Adipocyte (in vitro differentiated cells): ENCODE results near the gene SRSF11.
A peak's percentile ranks its signal among the peaks of the same experiment; 100 is the strongest.
"Not testable (repeated sequence)": the region's sequence is repeated elsewhere in the genome, so short reads cannot be mapped to it uniquely, and the experiment has no call there.

Experiments used
- DNase-seq: peaks from one replicate; pipeline ENCODE4 v3.0.0-alpha.2; 2015; ENCODE audit warnings: low read depth
- H3K27me3 ChIP-seq: replicated peaks from 2 replicates; pipeline ENCODE4 v1.7.0; 2013; ENCODE audit warnings: mild to moderate bottlenecking, low read length, moderate library complexity; ENCODE audit not compliant: control insufficient read depth, insufficient read depth
- H3K36me3 ChIP-seq: 2 replicates; pipeline ENCODE4 v1.7.0; 2013; ENCODE audit warnings: low read length, mild to moderate bottlenecking, moderate library complexity; ENCODE audit not compliant: control insufficient read depth, insufficient read depth, severe bottlenecking
- H3K4me1 ChIP-seq: 2 replicates; pipeline ENCODE4 v1.7.0; 2013; ENCODE audit warnings: mild to moderate bottlenecking, low read length, moderate library complexity; ENCODE audit not compliant: control insufficient read depth, insufficient read depth
- H3K4me3 ChIP-seq: 2 replicates; pipeline ENCODE4 v1.7.0; 2013; ENCODE audit warnings: mild to moderate bottlenecking, low read length, moderate library complexity
- H3K9ac ChIP-seq: 2 replicates; pipeline ENCODE4 v1.7.0; 2013; ENCODE audit warnings: mild to moderate bottlenecking, low read length, moderate library complexity
- H3K9me3 ChIP-seq: 2 replicates; pipeline ENCODE4 v1.7.0; 2013; ENCODE audit warnings: mild to moderate bottlenecking, low read length, moderate library complexity; ENCODE audit not compliant: control insufficient read depth

Gene SRSF11, protein sequence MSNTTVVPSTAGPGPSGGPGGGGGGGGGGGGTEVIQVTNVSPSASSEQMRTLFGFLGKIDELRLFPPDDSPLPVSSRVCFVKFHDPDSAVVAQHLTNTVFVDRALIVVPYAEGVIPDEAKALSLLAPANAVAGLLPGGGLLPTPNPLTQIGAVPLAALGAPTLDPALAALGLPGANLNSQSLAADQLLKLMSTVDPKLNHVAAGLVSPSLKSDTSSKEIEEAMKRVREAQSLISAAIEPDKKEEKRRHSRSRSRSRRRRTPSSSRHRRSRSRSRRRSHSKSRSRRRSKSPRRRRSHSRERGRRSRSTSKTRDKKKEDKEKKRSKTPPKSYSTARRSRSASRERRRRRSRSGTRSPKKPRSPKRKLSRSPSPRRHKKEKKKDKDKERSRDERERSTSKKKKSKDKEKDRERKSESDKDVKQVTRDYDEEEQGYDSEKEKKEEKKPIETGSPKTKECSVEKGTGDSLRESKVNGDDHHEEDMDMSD

DNA sequence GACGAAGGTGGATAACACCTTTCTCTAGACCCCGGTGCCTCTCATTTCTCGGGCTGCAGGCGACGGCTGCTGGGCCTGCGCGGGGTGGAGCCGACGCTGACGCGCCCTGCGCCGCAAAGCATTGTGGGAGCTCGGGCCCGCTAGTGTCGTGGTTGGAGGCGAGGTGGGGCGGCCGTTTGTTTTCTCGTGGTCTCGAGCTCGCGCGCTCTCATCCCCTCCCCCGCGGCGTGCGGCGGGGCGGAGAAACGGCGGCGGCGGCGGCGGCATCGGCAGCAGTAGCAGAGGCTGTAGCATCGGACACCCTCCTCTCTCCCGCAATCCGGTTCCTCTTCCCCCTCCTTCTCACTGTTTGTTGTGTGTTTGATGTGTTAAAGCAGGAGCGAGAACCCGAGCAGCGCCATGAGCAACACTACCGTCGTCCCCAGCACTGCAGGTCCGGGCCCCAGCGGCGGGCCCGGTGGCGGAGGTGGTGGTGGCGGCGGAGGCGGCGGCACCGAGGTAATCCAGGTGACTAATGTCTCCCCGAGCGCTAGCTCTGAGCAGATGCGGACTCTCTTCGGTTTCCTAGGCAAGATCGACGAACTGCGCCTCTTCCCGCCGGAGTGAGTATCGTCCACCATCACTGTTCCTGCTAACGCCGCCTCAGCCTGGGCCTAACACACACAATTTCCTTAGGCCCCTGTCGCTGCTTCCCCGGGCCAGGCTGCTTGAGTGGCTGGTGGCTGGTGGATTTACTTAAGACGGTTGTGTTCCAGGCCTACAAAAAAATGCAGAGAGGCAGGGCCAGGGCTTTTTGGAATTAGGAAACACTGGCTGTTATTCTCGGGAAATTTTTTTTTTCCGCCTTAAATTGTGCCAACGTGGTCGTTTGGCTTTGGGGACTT lies at the start of gene SRSF11:
Gene SRSF11, plus strand, starts transcription at position 143 of the 884 bp plus-strand sequence. Its CDS starts 257 bp downstream, at position 400.
- H3K36me3 ChIP-seq, result peaks cover 30% of the 10 kb centered on the region
- DNase-seq, result peak; percentile 99
- H3K9me3 ChIP-seq, result no peaks in the 10 kb centered on the region
- H3K27me3 ChIP-seq, result no peaks in the 10 kb centered on the region
- H3K4me1 ChIP-seq, result peaks cover 34% of the 10 kb centered on the region
- H3K4me3 ChIP-seq, result peak within 1 kb of the TSS; percentile 88
- peak within 1 kb of the TSS; percentile 95 for H3K9ac ChIP-seq

DNA sequence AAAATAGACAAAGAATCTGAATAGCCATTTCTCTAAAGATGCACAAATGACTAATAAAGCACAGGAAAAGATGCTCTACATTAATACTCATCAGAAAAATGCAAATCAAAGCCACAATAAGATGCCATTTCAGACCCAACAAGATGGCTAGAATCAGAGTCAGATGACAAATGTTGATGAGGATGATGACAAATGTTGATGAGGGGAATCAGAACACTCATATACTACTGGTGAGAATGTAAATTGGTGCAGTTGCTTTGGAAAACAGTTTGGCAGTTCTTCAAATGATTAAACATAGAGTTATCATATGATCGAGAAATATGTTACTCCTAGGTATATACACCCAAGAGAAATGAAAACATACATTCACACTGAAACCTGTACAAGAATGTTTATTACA lies 49.7 kb upstream of the SRSF11 start:
- H3K4me3 ChIP-seq, result no peak overlapping the region
- H3K9me3 ChIP-seq, result no peaks in the 10 kb centered on the region
- no peak overlapping the region for H3K9ac ChIP-seq
- no peaks in the 10 kb centered on the region for H3K27me3 ChIP-seq
- H3K36me3 ChIP-seq, result peaks cover 8% of the 10 kb centered on the region
- DNase-seq, result no peak
- no peaks in the 10 kb centered on the region for H3K4me1 ChIP-seq

- DNase-seq, H3K4me1 ChIP-seq, H3K9me3 ChIP-seq, H3K27me3 ChIP-seq, H3K9ac ChIP-seq, H3K4me3 ChIP-seq: not testable (repeated sequence)
- H3K36me3 ChIP-seq, result peaks cover 13% of the 10 kb centered on the region
These were observed 36.0 kb upstream of the SRSF11 start for GRCh38 chr1:70185181-70185580.

DNA sequence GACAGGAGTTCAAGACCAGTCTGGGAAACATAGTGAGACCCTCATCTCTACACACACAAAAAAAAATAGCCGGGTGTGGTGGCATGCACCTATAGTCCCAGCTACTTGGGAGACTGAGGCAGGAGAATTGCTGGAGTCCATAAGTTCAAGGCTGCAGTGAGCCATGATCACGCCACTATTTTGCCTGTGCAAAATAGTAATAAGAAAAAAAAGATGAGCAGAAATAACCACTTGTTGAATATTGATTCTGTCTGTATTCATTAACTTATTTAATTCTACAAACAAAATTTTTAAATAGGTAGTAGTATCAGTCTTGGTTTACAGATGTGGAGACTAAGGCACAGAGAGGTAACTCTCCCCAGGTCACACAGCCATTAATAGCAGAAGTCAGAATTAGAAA lies 32.7 kb upstream of the SRSF11 start:
- no peak for DNase-seq
- Histone ChIP-seq H3K4me1 (no peaks in the 10 kb centered on the region), H3K9ac (no peak overlapping the region), H3K9me3 (no peaks in the 10 kb centered on the region), H3K36me3 (peaks cover 4% of the 10 kb centered on the region), H3K4me3 (no peak overlapping the region), H3K27me3 (no peaks in the 10 kb centered on the region)

- H3K4me1 ChIP-seq, result no peaks in the 10 kb centered on the region
- H3K9ac ChIP-seq, result no peak overlapping the region
- H3K9me3 ChIP-seq, result no peaks in the 10 kb centered on the region
- no peak overlapping the region for H3K4me3 ChIP-seq
- H3K36me3 ChIP-seq, result peaks cover 4% of the 10 kb centered on the region
- no peaks in the 10 kb centered on the region for H3K27me3 ChIP-seq
- no peak for DNase-seq
These were observed 31.0 kb upstream of the SRSF11 start for GRCh38 chr1:70190180-70190579.

DNA sequence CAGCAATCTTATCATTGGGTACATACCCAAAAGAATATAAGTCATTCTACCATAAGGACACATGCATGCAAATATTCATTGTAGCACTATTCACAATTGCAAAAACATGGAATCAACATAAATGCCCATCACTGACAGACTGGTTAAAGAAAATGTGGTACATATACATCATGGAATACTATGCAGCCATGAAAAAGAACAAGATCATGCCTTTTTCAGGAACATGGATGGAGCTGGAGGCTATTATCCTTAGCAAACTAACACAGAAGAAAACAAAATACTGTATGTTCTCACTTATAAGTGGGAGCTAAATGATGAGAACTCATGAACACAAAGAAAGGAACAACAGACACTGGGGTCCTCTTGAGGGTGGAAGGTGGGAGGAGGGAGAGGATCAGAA lies 28.7 kb upstream of the SRSF11 start:
- H3K9me3 ChIP-seq, H3K4me1 ChIP-seq: not testable (repeated sequence)

DNA sequence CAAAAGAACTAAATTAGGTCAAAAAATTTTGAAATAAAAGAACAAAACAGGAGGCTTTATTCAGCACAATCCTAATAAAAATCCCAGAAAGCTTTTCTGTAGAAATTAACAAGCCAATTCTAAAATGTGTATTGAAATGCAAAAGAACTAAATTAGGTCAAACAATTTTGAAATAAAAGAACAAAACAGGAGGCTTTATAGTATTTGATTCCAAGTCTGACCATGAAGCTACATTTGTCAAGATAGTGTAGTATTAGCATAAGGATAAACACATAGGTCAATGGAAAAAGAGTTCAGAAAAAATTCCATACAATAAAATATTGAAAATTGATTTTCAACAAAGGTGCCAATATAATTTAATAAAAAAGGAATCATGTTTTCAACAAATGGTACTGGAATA lies 26.6 kb upstream of the SRSF11 start:
- Histone ChIP-seq H3K27me3 (no peaks in the 10 kb centered on the region), H3K4me3 (no peak overlapping the region), H3K4me1 (no peaks in the 10 kb centered on the region), H3K36me3 (no peaks in the 10 kb centered on the region), H3K9ac (no peak overlapping the region), H3K9me3 (no peaks in the 10 kb centered on the region)
- no peak for DNase-seq

More for the DNA sequence above, 28.7 kb upstream of the SRSF11 start:
- DNase-seq, H3K4me3 ChIP-seq, H3K36me3 ChIP-seq, H3K9ac ChIP-seq, H3K27me3 ChIP-seq: not testable (repeated sequence)

DNA sequence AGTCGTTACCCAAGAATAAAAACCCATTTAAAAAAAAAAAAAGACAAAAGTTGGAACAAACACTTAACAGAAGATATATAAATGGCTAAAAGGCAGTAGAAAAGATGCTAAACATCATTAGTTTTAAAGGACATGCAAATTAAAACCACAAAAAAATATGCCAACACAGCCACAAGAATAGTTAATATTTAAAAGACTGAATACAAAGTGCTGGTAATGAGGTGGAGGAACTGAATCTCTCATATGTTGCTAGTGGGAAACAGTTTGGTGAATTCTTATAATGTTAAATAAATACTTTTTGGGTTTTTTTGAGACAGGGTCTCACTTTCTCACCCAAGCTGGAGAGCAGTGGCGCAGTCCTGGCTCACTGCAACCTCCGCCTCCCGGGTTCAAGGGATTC lies 25.8 kb upstream of the SRSF11 start:
- H3K9ac ChIP-seq, result no peak overlapping the region
- no peaks in the 10 kb centered on the region for H3K4me1 ChIP-seq
- no peaks in the 10 kb centered on the region for H3K9me3 ChIP-seq
- no peaks in the 10 kb centered on the region for H3K27me3 ChIP-seq
- H3K4me3 ChIP-seq, result no peak overlapping the region
- H3K36me3 ChIP-seq, result no peaks in the 10 kb centered on the region
- no peak for DNase-seq

- H3K4me1 ChIP-seq, result no peaks in the 10 kb centered on the region
- no peak overlapping the region for H3K4me3 ChIP-seq
- H3K27me3 ChIP-seq, result no peaks in the 10 kb centered on the region
- H3K9me3 ChIP-seq, result no peaks in the 10 kb centered on the region
- no peak overlapping the region for H3K9ac ChIP-seq
- DNase-seq, result no peak
- no peaks in the 10 kb centered on the region for H3K36me3 ChIP-seq
These were observed 24.8 kb upstream of the SRSF11 start for GRCh38 chr1:70196333-70196732.

DNA sequence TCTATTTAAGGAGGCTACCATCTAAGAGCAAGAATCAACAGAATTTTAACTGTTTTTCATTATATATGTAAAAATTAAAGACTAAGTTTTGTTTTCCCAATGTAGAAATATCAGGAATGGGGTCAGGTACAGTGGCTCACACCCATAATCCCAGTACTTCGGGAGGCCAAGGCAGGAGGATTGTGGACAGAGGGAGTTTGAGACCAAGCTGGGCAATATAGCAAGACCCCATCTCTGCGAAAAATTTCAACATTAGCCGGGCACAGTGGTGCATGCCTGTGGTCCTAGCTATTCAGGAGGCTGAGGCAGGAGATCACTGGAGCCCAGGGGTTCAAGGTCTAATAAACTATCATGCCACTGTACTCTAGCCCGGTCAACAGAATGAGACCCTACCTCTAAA lies 21.1 kb upstream of the SRSF11 start:
- no peak overlapping the region for H3K9ac ChIP-seq
- DNase-seq, result no peak
- no peaks in the 10 kb centered on the region for H3K27me3 ChIP-seq
- no peaks in the 10 kb centered on the region for H3K36me3 ChIP-seq
- H3K4me1 ChIP-seq, result peaks cover 13% of the 10 kb centered on the region
- H3K9me3 ChIP-seq, result no peaks in the 10 kb centered on the region
- no peak overlapping the region for H3K4me3 ChIP-seq

DNA sequence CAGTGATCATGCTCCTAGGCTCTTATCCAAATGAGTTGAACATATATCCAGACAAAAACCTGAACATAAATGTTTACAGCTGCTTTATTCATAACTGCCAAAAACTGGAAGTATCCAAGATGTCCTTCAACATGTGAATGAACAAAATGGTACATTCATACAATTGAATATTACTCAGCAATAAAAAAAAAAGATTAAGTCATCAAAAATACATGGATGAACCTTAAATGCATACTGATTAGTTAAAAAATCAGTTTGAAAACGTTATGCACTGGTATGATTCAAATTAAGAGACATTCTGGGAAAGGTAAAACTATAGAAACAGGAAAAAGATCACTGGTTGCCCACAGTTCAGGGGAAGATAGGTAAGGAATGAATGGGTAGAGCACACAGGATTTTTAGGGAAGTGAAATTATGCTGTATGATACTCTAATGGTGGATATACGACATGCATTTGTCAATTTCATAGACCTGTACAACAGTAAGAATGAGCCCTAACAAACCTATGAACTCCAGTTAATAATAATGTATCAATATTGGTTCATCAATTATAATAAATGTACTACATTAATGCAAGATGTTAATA lies 18.9 kb upstream of the SRSF11 start:
- no peak overlapping the region for H3K4me3 ChIP-seq
- H3K27me3 ChIP-seq, result no peaks in the 10 kb centered on the region
- peaks cover 22% of the 10 kb centered on the region for H3K4me1 ChIP-seq
- no peaks in the 10 kb centered on the region for H3K36me3 ChIP-seq
- DNase-seq, result no peak
- H3K9ac ChIP-seq, result no peak overlapping the region
- no peaks in the 10 kb centered on the region for H3K9me3 ChIP-seq
